AG04450 (cell line): Measurements from ENCODE around the gene ATP1A4. TPM values are rescaled to one million over a fixed set of nuclear protein-coding genes. Genes with fewer than 3 reads are reported as not detected.

Experiments used
- CTCF ChIA-PET: fragments of 300-600, 350-600 bp; formaldehyde crosslinking; extraction: SDS; loops from one replicate; lab custom pipeline; 2022; ENCODE audit warnings: antibody characterized with exemption, inconsistent platforms; lab: Charles Lee
- POLR2A ChIA-PET: fragments of 350-600 bp; formaldehyde crosslinking; extraction: SDS; loops from one replicate; lab custom pipeline; 2021; ENCODE audit warnings: antibody characterized with exemption, inconsistent platforms; lab: Yijun Ruan, JAX
- DNase-seq: peaks from one replicate; pipeline ENCODE4 v3.0.0-alpha.2; 2011; ENCODE audit warnings: low read depth, low spot score
- H3K27ac ChIP-seq: one replicate; pipeline ENCODE4 v1.5.1; 2012; ENCODE audit warnings: low read depth, low read length, control low read depth
- H3K27me3 ChIP-seq: one replicate; pipeline ENCODE4 v1.6.0; 2012; ENCODE audit warnings: low read length; ENCODE audit not compliant: control insufficient read depth, insufficient read depth
- H3K4me3 ChIP-seq: 2 replicates; pipeline ENCODE4 v1.5.1; 2011; ENCODE audit warnings: mild to moderate bottlenecking, low read depth, low read length, control low read depth
- H3K9me3 ChIP-seq: 2 replicates; pipeline ENCODE4 v1.5.1; 2012; ENCODE audit warnings: low read length; ENCODE audit not compliant: control insufficient read depth, insufficient read depth
- CTCF ChIP-seq: IDR thresholded peaks from 2 replicates; pipeline ENCODE4 v1.5.1; 2011; ENCODE audit warnings: low read depth, low read length, control low read depth, inconsistent platforms
- polyA plus RNA-seq: library from polyadenylated mRNA; depleted of rRNA; stranded (reverse); fragments of >200 nt; gene quantifications from 2 replicates; pipeline ENCODE4 v1.2.3, GENCODE V29; 2011

The ATP1A4 gene
- polyA plus RNA-seq, 1 experiment: not detected

GRCh38 chr1:160133990-160134770 lies 17.2 kb upstream of the ATP1A4 start:
- DNase-seq: no peak
- no peak overlapping the region for H3K27ac ChIP-seq
- peaks cover 17% of the 10 kb centered on the region for H3K27me3 ChIP-seq
- ChIA-PET POLR2A (no interaction called here), CTCF (no interaction called here)
- no peak for TF ChIP-seq CTCF
- H3K4me3 ChIP-seq: no peak overlapping the region
- H3K9me3 ChIP-seq: peaks cover 4% of the 10 kb centered on the region; the same call in 1 of the 2 replicates

GRCh38 chr1:160134791-160135572 lies 16.4 kb upstream of the ATP1A4 start:
- H3K27ac ChIP-seq: no peak overlapping the region
- ChIA-PET POLR2A (no interaction called here), CTCF (no interaction called here)
- H3K27me3 ChIP-seq: peaks cover 17% of the 10 kb centered on the region
- H3K4me3 ChIP-seq: no peak overlapping the region
- no peak for TF ChIP-seq CTCF
- H3K9me3 ChIP-seq: peaks cover 3% of the 10 kb centered on the region; the same call in 1 of the 2 replicates
- no peak for DNase-seq

- no peak for TF ChIP-seq CTCF
- Histone ChIP-seq H3K9me3 (no peaks in the 10 kb centered on the region), H3K4me3 (no peak overlapping the region), H3K27me3 (peaks cover 21% of the 10 kb centered on the region), H3K27ac (no peak overlapping the region)
- ChIA-PET POLR2A (no interaction called here), CTCF (no interaction called here)
- no peak for DNase-seq
Observed at GRCh38 chr1:160136121-160136925, 15.1 kb upstream of the ATP1A4 start.

GRCh38 chr1:160136926-160137200 lies 14.5 kb upstream of the ATP1A4 start:
- ChIA-PET POLR2A (no interaction called here), CTCF (no interaction called here)
- no peak for TF ChIP-seq CTCF
- Histone ChIP-seq H3K9me3 (no peaks in the 10 kb centered on the region), H3K27ac (no peak overlapping the region), H3K4me3 (no peak overlapping the region), H3K27me3 (peaks cover 24% of the 10 kb centered on the region)
- no peak for DNase-seq
